GM18508 (cell line): Measurements from ENCODE around the gene OCSTAMP.

ENCODE experiments used
- ATAC-seq: cut with Tn5 transposase; IDR thresholded peaks from one replicate; pipeline ENCODE4 v1.9.1; 2021; ENCODE audit warnings: moderate number of reproducible peaks; ENCODE audit not compliant: insufficient read depth, unreplicated experiment

Gene OCSTAMP

GRCh38 chr20:46523696-46524328 is 26.6 kb downstream of the OCSTAMP start:
- ATAC-seq: no peak

- ATAC-seq: no peak
These were observed 27.3 kb downstream of the OCSTAMP start for GRCh38 chr20:46523108-46523507.

DNA sequence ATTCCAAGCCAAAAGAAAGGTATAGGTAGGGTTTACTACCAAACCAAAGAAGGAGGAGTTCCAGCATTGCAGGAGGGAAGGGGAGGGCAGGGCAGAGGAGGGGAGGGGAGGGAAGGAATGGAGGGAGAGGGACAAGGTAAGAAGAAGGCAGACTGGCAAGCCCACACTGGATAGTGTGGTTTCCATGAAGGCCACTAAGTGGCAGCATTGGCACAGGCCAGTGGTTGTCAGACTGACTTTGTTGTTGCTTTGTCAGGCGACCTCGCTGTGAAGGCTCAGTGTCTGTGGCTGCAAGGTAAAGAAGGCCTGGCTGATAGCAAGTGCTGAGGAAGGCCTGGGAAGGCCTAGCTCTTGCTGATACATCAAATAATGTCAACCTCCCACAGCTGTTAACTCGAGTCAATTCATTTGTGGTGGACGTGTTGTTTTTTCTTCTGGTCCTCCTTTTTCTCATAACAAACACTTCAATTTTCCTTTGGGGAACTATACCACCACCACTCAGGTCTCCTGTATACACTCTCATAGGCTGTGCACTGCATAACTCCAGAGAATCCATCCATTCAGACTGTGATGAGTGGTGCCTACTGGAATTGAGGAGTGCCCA is 29.4 kb downstream of the OCSTAMP start:
- no peak for ATAC-seq

DNA sequence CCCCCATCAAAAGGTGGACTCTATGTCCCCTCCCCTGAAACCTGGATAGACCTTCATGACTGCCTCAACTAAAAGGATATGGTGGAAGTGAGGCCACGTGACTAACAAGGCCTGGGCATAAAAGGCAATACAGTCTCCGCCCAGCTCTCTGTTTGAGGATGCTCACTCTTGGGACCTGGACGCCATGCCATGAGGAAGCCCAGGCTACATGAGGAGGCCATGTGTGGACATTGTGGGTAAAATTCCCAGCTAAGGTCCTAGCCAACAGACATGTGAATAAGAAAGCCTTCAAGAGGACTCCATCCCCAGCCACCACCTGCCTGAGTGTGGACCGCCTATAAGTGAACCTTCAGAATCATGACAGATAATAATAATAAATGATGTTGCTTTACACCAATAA is 29.9 kb downstream of the OCSTAMP start:
- ATAC-seq: no peak

- no peak for ATAC-seq
These were observed 30.9 kb downstream of the OCSTAMP start for GRCh38 chr20:46519471-46520068.

DNA sequence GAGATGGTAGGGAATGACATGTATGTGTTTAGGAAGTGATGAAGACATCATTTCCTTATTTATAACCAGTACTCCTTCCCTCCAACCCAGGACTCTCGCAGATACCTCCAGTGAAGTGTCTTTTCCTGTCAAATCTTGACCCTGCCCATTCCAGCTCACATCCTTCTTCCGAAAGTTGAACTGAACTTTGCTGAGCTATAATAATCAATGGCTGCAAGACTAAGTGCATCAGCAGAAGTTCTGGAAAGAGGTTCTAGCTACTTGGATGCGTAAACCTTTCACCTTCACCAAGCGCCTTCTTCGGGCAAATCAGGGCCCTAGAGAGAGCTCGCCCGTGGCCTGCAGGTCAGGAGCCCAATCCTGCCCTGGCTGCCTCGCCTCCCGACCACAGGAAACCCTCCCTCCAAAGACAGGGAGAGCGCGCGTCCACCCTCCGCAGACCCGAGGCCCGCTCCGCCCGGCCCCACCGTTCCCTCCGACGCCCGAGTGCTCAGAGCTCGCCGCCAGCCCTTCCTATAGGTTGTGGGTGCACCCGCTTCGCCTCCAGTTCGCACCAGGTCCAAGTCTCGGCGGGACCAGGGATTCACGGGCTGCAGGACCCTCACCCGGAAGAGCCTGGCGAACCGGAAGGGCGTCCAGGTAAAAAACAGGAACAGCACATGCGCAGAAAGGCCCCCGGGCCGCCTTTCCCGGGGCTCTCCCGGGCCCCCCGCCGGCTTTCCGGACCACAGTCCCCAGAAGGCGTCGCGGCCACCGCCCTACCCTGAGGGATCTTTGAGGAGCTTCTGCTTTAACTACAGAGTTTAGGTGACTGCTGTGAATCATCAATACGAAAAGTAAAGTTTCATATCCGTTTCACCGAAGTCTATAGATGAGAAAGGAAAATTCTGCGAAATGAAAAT is 37.3 kb downstream of the OCSTAMP start, which contains the start of gene ZNF334:
Gene ZNF334, minus strand, starts transcription at position 617 of the 902 bp plus-strand sequence. CDS start 1,457 bp downstream, outside the sequence.
- no peak for ATAC-seq

DNA sequence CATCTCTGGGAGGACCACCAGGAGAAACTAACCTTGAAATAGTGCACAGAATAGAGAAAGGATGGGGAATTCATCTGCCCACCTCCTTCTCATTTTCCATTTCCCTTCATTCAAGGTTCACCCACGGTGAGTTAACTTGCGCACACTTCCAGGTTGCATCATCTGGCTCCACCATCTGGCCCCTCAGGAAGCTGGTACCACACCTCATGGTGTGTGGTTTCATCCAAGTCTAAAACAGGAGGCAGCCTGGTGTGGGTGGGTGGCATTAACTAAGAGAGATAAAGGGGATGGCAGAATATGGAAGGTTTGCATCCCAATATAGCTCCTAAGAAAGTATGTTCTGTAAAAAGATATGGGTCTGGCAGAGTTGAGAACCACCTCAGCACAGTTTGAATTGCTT is 40.9 kb downstream of the OCSTAMP start:
- no peak for ATAC-seq

DNA sequence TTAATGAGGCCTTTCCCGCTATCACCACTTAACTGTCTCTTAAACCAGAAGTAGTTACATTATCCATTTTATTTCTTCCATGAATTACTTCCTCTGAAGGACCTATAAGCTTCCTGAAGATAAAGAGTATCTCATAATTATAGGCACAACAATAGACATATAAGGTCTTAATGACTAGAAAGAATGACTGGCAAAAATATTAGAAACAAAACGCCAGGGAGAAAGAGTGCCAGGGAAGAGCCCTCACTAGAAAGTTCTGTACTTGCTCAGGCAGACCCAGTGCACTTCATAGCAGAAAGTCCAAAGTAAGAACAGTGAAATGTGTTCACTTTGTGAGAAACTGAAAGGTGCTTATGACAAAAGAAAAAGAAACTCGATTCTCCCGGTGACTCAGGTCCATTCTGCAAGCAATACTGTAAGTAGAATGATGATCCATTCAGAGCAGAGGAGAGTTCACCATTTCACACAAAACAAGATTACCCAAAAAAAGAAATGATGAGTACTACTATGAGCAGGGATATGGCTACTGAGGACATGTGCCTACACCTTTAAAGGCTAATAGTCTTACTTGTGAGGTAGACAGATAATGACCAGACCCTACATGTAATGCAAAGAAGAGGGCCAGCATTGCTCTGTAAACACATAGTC is 42.6 kb downstream of the OCSTAMP start:
- no peak for ATAC-seq

- ATAC-seq: no peak
These were observed 44.9 kb downstream of the OCSTAMP start for GRCh38 chr20:46505506-46505905.

GRCh38 chr20:46501961-46502360 is 48.5 kb downstream of the OCSTAMP start:
- no peak for ATAC-seq

GRCh38 chr20:46501337-46501942 is 49.0 kb downstream of the OCSTAMP start:
- ATAC-seq: no peak

- ATAC-seq: no peak
These were observed 56.4 kb downstream of the OCSTAMP start for GRCh38 chr20:46494077-46494476.

DNA sequence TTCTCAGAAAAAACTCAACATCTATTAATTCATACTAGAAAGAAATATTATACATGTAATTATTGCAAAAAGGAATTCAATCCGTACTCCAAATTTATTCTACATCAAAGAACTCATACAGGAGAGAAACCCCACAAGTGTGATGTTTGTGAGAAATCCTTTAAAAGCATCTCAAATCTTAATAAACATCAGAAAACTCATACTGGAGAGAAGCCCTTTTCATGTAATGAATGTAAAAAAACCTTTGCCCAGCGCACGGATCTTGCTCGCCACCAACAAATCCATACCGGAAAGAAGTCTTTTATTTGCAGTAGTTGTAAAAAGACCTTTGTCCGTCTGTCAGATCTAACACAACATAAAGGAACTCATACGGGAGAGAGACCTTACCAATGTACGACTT is 59.1 kb downstream of the OCSTAMP start:
- ATAC-seq: no peak
